HG02678 (cell line): ENCODE results near the gene VIPR2.
"Not testable (repeated sequence)": the region's sequence is repeated elsewhere in the genome, so short reads cannot be mapped to it uniquely, and the experiment has no call there.

ENCODE experiments used
- ATAC-seq: cut with Tn5 transposase; IDR thresholded peaks from one replicate; pipeline ENCODE4 v1.9.1; 2021; ENCODE audit warnings: mild to moderate bottlenecking, moderate library complexity; ENCODE audit not compliant: unreplicated experiment

Gene VIPR2

GRCh38 chr7:159140170-159140910 is 4.3 kb downstream of the VIPR2 start:
- no peak for ATAC-seq

DNA sequence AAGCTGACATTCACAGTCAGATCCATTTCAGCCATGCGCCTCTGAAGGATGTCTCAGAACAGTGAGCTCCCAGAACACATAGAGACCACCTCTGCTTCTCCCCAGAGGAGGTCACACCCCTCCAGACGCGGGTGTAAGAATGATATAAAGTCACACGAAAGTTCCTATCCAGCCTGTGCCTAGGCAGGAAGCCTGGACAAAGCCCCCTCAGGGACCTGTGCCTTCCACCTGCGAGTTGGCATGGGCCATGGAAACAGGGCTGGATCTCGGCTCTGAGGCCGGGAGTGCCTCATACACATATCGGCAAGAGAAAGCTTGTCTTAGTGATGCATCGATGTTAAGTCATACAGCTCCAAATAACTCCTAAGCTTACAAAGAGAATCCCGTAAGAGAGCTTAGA is 5.0 kb downstream of the VIPR2 start:
- ATAC-seq, result no peak

- ATAC-seq, result no peak
Measured at GRCh38 chr7:159139202-159139601, 5.5 kb downstream of the VIPR2 start.

DNA sequence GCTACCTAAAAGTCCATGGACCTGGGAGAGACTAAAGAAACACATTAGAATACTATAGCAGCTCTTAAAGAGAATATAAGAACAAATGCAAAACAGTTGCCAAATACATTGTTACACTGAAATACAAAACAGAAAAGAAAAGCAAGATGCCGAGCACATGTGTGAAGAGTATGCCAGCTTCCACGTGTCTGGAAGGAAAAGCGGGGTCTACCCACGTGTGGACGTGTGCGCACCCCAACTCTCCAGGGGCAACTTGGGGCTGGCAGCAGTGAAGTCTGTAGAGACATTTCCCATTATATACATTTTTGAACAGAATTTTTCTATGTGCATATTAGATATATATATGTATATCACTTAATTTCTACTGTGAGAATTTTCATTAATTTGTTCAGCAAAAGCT is 6.2 kb downstream of the VIPR2 start:
- no peak for ATAC-seq

DNA sequence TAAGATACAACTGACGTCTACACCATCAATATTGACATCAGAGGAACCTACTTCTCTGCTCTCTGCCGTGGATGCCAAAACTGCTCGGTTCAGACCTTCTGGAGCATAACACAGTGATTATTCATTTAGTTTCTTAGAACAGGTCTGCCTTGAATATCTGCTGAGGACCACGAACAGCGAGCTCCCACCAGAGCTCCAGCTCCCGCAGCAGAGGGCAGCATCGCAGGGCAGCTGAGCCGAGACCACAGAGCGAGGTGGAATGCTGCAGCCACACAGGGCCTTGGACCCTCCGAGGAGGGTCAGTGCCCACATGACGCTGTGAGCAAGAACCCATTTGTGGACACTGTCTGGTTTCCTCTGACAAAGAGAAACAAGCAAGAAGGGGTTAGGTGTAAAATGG is 6.8 kb downstream of the VIPR2 start:
- ATAC-seq, result no peak

- no peak for ATAC-seq
Measured at GRCh38 chr7:159136846-159137245, 7.8 kb downstream of the VIPR2 start.

DNA sequence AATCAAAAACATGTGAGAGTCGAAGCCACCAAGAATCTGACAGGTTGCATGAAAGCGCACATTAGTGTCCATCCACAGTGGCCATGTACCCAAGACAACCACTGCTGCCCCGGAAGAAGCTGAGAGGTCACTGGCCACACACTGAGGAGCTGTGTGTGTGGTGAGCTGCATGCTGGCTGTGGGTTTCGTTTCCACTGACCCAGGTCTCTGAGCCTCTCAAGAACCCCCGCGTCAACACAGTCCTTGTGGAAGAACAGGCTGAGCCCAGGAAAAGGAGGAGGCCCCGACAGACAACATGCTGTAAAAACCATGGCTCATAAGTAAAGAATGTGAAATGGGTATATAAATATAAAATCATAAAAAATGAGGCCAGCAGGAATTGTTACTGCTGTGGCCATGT is 8.2 kb downstream of the VIPR2 start:
- no peak for ATAC-seq

- no peak for ATAC-seq
Measured at GRCh38 chr7:159136013-159136412, 8.7 kb downstream of the VIPR2 start.

DNA sequence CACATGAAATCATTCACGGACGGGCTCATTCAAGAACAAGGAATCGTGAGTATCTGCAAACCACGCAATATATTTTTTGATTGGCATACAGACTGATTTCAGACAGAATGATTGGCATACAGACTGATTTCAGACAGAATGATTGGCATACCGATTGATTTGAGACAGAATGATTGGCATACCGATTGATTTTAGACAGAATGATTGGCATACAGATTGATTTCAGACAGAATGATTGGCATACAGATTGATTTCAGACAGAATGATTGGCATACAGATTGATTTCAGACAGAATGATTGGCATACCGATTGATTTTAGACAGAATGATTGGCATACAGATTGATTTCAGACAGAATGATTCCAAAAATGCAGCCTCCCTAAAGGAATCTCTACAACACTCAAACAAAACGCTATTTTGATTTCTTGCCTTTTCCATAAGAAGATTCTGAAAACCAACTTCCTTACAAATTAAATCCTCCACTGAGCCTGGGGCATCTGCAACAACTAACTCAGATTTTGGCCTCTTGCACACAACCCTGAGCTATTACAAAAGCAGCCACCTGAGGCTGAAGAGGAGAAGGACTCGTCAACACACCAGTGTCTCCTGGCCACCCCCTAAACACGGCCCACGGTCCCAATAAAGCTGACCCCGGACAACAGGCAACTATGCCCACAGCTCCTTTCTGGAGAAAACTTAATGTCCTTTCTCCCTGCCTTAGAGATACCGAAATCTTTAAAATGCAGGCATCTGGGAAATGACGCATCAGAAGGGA is 11.8 kb downstream of the VIPR2 start:
- ATAC-seq, result not testable (repeated sequence)

GRCh38 chr7:159130820-159131219 is 13.8 kb downstream of the VIPR2 start:
- ATAC-seq, result no peak

DNA sequence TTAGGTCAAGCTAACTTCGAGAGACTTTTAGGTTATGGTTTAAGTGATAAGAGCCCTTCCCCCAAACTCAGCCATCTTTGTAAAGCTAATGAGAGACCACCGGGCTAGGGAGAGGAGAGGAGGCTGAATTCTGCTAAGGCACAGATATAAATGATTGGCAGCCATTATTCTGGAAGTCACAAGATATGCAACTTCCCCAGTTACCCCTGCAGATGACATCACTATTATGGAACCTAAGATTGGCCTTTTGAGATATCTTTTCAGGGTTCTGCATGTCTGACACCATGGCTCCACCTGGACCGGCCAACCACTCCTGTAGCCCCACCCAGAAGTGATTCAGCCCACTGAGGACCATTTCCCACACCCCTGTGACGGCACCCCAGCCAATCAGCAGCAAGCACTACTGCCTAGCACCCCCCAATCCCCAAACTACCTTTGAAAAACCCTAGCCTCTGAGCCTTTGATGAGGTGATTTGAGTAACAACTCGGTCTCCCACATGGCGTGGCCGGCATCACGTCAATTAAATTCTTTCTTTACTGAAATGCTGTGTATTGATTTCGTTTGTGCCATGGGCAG is 14.4 kb downstream of the VIPR2 start:
- ATAC-seq, result no peak

DNA sequence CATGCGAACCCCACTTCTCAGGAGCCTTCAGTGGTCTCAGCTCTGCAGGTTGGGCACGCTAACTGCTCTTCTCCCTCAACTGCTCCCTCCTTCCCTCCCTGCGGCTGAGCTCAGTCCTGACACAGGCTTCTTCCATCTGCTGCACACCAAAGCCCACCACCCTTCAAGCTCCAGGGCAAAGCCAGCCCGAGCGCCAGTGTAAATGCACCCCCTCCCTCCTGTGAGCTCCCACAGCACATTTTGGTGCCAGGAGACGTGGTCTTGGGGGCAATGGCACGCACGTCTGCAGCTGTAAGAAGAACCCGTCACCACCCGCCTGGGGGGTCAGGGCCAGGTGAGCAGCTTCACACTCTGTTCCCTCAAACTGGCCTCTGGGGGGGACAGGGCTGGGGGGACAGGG is 15.9 kb downstream of the VIPR2 start:
- no peak for ATAC-seq

DNA sequence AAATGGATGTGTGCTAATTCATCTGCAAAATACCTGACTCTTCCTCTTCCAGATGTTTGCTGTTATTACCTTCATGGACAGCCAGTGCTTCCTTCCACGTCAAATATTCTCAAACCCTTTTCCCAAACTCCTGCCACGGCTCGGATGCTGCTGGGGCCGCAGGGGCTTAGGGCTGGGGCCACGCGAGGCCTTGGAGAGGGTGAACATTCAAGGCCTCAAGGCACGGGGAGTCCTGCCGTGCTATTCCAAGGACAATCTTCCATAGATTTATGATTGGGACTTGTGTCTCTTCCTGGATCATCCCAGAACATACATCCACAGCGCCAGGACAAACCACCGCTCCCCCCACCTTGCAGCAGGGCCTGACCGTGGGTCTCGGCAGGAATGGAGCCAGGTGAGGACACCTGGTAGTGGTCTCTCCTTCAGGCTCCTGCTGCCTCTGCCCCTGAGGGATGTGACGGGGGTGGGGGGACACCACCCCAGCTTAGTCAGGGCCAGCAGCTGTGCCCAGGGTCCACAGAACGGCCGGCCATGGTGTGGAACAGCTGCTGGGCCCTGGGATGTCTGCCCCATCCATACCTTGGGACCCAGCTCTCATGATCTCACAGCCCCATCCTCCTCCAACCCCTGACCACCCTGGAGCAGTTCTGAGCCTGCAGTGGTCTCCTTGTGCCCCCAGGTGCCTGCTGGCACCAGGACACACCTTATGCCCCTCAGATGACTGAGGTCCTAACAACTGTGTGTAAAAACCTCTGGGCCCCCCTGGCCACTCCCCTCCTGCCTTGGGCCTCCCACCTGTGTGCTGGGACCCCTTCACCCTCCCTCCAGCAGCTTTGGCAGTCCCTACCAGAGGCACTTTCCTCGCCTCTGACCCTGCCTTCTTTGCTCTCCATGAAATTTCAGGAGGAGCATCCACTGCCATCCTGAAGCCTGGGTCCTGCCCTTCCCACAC is 16.7 kb downstream of the VIPR2 start:
- no peak for ATAC-seq

DNA sequence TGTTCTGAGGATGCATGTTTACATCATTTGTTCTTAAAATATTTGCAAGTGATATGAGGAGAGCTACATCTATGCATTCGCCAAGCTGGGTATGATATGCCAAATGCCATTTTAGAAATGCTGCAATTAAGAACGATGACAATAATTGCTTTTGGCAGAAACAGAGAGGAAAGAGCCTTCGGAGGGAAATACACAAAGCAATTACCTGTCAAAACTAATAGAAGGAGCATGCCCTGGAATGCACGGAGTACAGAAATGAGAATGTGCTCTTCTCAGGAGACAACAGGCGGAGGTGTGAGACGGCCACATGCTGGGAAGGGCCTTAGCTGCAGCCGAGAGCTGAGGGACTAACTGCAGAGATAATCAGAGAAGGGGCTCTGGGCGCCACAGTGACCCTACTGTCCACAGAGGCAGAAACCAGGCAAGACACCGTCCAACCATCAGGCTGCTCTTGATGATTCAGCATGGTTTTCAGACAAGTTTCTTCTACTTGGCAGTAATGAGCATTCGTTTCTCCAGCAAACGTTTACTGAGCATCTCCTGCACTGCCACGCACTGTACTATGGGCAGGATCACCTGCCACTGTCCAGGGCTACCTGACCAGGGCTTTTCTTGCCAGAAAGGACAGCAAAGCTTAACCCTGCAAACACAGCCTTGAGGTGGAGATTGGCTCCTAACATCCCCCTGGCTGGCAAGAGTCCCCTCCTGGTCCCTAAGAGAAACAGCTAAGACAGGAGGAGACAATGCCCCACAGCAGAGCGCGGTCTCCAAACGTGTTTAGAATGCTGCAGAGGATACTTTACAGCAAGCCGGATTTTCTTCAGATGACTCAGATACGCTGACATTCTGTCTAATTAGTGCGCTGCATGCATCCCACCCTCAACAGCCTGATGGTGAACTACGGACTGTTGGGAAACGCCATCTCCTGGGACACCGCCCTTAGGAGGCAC is 18.1 kb downstream of the VIPR2 start:
- ATAC-seq, result no peak

DNA sequence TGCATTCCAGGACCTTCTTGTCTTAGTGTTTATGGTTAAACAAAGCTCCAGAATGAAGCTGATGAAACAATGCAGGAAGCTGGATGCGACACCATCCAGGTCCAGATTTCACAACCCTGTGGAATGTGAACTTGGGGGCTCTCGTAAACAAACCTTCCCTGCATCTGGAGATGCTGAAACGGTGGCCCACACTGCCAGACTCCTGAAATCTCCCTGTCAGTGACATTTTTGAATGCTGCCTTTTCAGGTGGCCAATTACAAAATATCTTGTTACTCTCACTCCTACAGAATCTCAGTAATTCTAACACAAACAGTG is 18.8 kb downstream of the VIPR2 start:
- ATAC-seq, result no peak

DNA sequence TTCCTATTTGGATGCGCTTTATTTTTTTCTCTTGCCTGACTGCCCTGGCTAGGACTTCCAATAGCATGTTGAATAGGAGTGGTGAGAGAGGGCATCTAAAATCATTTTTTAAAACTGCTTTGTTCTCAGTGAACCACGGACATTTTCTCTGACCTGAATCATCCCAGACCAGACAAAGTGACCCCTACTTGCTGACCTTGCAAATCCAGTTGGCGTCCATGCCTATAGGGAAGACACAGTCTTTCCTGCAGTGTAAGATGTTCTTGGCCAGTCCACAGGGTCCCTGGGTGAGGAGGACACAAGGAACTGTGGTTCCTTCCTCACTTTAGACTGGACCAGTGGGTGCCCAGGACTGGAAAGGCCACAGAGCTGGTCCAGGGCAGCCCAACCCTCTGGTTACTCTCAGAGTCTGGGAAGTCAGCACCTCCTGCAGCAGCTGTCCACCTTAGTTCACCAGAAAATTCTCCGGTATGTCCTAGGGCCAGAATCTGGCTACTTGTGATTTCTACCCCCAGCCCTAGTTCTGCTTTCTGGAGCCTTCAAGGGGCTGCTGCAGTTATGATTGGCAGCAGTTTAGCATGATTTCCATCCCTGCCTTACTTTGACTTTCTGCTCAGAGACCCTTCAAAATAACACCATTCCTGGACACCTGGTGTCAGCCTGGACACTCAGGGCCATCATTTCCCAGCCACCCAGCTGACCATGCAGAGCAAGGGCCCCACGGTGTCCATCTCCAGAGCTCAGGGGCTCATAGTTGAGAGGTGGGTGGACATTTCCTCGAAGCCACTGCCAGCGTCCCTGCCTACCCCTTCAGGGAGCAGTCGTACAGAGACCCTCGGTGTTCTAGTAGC is 19.3 kb downstream of the VIPR2 start:
- no peak for ATAC-seq

DNA sequence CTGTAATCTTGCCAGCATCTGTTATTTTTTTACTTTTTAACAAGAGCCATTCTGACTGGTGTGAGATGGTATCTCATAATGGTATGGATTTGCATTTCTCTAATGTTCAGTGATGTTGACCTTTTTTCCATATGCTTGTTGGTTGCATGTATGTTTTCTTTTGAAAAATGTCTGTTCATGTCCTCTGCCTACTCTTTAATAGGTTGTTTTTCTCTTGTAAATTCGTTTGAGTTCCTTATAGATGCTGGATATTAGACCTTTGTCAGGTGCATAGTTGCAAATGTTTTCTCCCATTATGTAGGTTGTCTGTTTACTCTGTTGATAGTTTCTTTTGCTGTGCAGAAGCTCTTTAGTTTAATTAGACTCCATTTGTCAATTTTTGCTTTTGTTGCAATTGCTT is 20.9 kb downstream of the VIPR2 start:
- not testable (repeated sequence) for ATAC-seq

DNA sequence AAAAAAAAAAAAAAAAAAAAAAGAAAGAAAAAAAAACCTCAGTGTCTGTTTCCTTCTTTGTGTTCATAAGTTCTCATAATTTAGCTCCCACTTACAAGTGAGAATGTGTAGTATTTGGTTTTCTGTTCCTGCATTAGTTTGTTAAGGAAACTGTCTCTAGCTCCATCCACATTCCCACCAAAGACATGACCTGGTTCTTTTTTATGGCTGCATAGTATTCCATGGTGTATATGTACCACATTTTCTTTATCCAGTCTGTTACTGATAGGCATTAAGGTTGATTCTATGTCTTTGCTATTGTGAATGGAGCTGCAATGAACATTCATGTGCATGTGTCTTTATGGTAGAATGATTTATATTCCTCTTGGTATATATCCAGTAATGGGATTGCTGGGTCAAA is 21.4 kb downstream of the VIPR2 start:
- not testable (repeated sequence) for ATAC-seq

DNA sequence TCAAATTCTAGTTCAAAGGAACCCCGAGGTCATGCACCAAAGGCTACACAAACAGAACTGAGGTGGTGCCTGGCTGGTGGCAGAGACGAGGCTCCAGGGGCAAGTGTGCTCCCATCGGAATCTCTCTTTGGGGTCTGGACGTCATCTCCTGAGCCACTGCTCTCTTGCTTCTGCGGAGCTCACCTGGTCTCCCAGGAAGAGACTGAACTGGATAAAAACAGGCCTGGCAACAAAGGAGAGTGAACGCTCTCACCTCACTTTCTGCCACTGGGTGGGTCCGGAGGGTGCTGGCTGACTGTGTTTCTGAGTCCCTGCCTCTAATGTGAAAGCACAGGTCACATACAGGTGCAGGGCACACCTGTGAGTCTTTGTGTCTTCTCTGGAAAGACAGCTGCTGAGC is 22.4 kb downstream of the VIPR2 start:
- ATAC-seq, result no peak
